NCI-H460 (cell line): Measurements from ENCODE around the gene H3-3A. TPM values are rescaled to one million over a fixed set of nuclear protein-coding genes. Genes with fewer than 3 reads are reported as not detected.

Experiments used
- DNase-seq: peaks from one replicate; pipeline ENCODE4 v3.0.0-alpha.2; 2016; ENCODE audit warnings: low read depth; ENCODE audit errors: extremely low read depth
- polyA plus RNA-seq: library from polyadenylated mRNA; depleted of rRNA; stranded (reverse); fragments of >200 nt; gene quantifications from 2 replicates; pipeline ENCODE4 v1.2.3, GENCODE V29; 2014; cell fraction: nucleus; rRNA removed
- total RNA-seq: library from RNA; depleted of rRNA; stranded (reverse); fragments of >200 nt; shearing (Covaris generic); gene quantifications from 2 replicates; pipeline ENCODE4 v1.2.3, GENCODE V29; 2014; rRNA removed

Gene H3-3A
- total RNA-seq: 423 and 472 TPM in 2 replicates
- 311 and 341 TPM in 2 replicates for polyA plus RNA-seq

DNA sequence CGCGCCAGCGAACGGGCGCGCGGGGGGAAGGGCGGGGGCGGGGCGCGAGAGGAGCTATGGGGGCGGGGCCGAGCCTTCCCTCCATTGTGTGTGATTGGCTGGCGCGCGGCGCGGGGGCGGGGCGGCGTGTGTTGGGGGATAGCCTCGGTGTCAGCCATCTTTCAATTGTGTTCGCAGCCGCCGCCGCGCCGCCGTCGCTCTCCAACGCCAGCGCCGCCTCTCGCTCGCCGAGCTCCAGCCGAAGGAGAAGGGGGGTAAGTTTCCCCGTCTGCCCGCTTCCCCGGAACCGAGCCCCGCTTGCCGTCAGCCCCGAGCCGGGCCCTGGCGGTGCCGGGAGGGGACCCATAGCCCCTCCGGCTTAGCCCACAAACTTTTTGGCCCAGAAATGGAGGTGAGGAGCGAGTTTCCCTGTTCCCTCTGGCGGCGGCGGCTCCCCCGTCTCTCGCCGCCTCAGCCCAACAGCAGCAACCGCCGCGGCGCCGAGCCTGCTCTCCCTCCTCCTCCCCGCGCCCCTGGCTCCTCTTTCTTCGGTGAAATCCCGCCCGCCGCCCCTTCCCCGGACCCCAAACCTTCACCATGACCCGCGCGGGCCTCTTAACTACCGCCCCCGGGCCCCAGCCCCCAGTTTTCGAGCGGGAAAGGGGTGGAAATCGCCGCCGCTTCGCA, at the start of gene H3-3A:
Gene H3-3A, plus strand, starts transcription at position 159 of the 666 bp plus-strand sequence. CDS start 1,636 bp downstream, outside the sequence.
- peak; percentile 98 for DNase-seq

GRCh38 chr1:226017070-226017469, 45.4 kb upstream of the H3-3A start:
- DNase-seq: no peak

DNA sequence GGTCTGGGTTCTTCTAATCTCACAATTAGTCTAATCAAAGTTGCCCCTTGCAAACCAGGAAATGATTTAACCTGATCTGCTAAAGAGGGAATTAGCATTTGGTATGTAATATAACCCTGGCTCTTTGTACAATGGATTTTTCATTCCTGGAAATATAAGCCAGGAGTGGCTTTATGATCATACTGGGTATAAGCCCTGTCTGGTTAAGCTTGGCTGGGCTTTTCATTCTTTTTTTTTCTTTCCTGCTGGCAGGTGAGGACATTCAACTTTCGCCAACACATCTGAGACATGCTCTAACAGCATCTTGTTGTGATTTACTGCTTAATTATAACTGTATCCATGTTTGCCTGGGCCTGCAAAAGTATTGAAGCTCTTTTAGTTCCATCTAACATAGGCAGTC, 42.9 kb upstream of the H3-3A start:
- DNase-seq: no peak

DNA sequence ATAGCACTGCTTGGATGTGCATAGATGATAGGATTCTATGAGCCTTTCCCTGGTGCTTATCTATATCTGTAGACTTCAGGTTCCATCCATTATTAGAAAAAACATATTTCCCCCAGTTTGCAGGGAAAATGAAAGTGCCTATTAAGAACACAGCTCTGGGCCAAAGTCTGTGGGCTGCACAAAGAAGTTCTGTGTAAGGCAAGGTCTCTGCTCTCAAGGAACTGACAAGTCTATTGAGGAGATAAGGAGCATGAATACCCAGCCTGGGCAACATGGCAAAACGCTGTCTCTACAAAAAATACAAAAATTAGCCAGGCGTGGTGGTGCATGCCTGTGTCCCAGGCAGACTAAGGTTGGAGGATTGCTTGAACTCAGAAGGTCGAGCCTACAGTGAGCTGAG, 41.1 kb upstream of the H3-3A start:
- no peak for DNase-seq

DNA sequence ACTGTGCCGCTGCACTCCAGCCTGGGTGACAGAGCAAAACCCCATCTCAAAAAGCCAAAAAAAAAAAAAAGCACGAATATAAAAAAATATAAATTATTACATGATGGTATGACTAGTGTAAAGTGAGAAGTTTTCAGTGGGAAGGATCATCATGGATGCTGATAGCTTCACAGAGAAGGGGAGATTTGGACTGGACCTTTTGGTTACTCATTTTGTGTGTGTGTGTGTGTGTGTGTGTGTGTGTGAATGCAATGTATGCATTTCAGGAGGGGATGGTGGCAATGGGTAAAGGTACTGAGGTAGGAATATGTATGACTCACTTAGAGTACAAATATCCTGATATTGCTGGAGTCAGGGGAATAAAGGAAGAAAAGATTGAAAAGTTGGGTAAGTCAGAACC, 40.7 kb upstream of the H3-3A start:
- DNase-seq: no peak

DNA sequence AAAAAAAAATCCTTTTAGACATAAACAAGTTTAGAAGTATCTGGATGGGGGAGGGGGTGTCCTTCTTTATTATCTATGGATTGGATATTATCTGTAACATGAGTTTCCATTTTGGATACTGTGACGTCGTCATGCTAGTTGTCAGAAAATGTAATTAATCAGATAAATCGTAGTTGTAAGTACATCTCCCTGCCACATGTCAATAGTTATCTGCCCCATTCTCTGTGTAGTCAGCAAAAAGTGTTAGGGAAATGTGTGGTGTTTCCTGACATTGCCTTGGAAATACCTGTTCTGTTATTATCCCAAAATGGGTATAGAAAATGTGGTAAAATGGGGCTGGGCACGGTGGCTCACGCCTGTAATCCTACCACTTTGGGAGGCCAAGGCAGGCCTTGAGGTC, 38.8 kb upstream of the H3-3A start:
- no peak for DNase-seq

DNA sequence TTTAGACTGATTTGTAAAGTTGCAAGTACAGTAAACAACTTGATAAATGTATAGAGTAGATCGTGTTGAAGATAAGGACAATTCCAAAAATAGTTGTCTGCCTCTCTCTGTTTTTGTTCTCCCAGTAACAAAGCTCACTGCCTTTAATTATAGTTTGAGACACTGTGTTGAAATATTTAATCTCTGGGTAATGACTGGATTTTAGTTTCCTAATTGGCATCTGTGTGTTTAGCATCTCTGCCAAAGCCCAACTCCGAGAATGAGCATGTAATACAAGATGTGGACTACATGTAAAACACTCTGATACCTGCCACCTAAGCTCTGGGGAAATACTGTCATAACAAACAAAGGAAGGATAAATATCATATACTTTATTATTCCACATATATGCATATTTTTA, 35.7 kb upstream of the H3-3A start:
- no peak for DNase-seq

DNA sequence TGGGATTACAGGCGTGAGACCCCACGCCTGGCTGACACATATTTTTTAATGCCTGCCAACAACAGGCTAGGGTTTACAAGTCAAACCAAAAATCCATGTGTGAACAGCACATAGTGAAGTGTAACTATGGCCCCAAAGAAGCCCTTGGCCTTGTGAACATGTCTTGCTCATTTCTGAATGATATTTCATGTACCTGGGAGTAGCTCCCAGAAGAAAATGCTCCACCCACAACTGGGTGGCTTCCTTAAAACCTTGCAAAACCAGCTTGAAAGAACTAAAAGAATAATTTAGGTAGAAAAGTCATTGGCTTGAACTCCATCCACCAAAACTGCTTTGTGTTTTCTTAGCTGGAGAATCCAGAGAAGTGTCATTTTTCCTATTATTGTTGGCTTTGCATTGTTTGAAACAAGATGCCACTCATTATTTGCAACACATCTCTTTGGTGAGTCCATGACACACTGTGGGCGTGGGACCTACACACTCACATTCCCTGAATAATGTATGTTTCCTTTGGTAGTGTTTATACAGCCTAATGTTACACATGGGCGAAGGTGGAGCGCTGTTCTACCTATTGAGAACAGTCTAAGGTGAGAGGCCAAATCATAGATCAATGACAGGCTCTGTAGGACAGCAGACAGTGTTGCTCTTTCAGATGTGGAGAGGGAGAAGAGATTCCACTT, 34.8 kb upstream of the H3-3A start:
- no peak for DNase-seq

DNA sequence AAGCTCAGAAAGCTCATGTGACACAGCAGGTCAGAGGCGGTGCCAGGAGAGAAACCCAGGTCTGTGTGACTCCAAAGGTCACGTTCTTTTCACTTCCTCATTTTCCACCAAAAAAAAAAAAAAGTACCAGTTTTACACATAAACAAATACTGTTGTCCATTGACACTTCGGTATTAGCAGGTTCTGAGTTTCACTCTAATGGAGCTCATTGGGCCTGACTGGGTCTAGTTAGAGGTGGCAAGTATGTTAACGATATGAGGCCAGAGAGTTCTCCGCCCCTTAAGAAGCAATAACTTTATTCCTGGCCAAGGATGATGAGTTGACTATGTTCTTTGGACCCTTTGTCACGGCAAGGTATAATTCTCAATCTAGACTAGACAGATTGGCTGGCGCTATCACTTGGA, 33.4 kb upstream of the H3-3A start:
- DNase-seq: no peak

- DNase-seq: no peak
These were observed 32.8 kb upstream of the H3-3A start for GRCh38 chr1:226029568-226030225.

GRCh38 chr1:226033582-226033981, 28.9 kb upstream of the H3-3A start:
- DNase-seq: no peak

DNA sequence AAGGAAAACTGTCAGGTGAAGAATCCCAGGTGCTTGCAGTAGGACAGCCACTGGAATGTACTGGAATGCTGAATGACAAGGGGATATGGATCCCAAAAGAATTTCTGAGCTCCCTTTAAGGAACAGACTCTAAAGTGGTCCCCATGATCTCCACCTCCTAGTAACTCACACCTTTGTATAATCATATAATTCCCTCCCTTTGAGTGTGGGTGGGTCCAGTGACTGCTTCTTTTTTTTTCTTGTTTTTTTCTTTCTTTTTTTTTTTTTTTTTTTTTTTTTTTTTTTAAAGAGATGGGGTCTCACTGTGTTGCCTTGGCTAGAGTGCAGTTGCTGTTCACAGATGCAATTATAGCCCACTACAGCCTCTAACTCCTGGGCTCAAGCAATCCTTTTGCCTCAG, 28.5 kb upstream of the H3-3A start:
- DNase-seq: no peak

DNA sequence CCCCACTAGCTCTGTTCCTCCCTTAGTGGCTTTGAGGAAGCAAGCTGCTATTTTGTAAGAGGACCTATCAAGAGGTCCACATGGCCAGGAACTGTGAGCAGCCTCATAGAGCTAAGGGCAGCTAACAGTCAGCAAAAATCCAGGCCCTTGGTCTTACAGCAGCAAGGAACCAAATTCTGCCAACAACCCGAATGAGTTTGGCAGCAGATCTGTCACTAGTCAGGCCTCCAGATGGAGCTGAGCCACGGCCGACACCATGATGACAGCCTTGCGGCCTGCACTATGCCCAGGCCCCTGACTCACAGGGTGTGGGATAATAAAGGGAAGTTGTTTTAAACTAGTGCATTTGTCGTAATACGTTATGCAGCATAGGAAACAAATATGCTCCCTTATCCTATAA, 28.0 kb upstream of the H3-3A start:
- DNase-seq: no peak

DNA sequence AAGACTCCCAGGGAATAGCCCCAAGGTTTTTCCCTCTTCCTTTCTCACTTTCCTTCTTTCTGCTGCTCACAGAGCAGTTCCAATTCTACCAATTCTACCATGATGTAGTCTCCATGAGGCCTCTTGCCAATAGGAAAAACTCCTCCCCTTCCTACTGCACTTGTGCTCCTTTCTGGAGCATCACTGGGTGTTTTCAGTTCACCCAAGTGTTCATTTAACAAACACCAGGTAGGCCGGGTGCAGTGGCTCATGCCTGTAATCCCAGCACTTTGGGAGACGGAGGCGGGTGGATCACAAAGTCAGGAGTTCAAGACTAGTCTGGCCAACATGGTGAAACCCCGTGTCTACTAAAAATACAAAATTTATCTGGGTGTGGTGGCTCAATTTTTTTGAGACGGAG, 26.6 kb upstream of the H3-3A start:
- DNase-seq: no peak

DNA sequence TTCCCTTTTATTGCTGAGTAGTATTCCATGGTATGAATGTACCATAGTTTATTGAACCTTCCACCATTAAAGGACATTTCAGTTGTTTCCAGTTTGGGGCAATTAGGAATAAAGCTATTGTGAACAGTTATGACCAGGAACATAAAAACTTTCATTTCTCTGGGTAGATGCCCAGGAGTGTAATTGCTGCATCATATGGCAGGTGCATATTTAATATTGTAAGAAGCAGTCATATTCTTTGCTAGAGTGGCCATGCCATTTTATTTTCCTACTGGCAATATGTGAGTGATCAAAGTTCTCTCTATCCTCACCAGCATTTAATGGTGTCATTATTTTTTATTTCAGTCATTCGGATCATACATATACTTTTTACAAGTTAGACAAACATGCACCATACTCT, 23.9 kb upstream of the H3-3A start:
- no peak for DNase-seq

- DNase-seq: no peak
These were observed 21.1 kb upstream of the H3-3A start for GRCh38 chr1:226041419-226041818.

DNA sequence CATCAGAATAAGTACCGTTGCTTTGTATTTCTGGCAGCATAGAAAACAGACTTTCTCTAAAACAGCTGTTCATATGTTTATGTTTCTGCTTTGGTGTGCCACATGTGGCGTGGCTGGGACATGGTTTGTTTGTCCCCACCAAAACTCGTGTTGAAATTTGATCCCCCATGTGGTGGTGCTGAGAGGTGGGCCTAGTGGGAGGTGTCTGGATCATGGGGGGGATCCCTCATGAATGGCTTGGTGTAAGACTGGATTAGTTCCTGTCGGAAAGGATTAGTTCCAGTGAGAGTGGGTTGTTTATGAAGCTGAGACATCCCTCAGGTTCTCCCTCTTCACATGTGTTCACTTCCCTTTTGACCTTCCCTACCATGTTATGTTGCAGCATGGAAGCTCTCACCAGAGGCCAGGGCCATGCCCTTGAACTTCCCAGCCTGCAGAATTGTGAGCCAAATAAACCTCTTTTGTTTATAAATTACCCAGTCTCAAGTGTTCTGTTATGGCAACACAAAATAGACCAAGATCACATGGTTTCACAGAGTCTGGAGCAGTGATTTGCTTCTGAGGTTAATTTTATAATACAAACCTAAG, 17.9 kb upstream of the H3-3A start:
- no peak for DNase-seq

- no peak for DNase-seq
These were observed 16.3 kb upstream of the H3-3A start for GRCh38 chr1:226046240-226046639.

DNA sequence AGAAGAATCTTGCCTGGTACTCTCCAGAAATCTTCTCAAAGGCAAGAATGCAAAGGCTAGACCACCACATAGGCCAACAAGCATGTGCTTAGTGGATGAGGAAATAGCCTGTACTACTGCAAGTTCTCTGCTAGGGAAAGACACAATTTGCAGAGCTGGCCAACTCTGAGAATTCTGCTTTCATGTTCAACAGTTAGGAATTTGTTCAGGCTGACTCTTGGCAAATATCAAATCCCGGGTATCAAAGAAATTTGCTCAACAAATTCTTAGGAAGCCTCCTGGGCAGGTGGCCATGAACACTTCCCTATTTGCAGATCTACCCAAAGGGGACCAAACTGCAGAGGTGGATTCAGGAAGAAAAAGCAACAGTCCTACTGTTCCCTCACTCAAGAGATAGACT, 15.0 kb upstream of the H3-3A start:
- no peak for DNase-seq

DNA sequence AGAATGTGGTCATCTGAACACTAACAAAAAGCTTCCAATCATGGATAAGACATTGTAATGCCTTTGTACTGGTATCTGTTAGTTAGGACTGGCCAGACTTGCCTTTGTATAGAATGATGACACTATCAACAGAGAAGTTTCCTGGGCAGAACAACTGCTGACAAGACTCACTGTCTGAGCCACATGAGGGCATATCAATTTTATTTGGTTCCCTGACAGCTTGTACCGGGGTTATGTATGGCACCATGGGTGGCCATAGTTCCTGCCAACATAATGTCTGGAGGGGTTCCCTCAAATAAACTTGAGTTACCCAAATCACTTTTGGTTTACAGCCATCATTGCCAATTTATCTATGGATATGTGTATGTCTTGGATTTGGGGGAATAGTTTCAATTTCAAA, 13.6 kb upstream of the H3-3A start:
- DNase-seq: no peak

DNA sequence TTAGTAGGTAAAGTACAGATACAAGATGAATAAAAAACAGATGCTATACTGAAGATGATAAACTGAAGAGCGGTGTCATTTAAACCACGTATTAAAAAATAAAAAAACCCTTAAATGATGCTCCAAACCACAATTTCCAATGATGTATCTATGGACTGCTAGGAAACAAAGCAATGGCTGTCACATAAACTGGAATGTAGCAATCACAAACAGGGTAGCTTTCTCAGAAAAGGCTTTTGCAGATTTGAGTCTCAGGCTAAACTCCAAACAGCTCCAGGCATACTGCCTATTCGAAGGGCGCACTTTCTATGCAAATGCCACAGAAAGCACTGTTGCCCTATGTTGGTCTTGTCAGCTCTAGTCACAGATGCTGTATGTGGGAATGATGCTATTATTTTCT, 12.4 kb upstream of the H3-3A start:
- no peak for DNase-seq

GRCh38 chr1:226051365-226051764, 11.2 kb upstream of the H3-3A start:
- no peak for DNase-seq
